ENCODE measurements around the gene KCNIP3. TPM values are rescaled to one million over a fixed set of nuclear protein-coding genes. Genes with fewer than 3 reads are reported as not detected.

The KCNIP3 gene
- total RNA-seq, 1 donor from 2014 or later, result 4.9 TPM

- no peak for DNase-seq (ENCODE audit: low spot score in 2 of 2)
- FAIRE-seq, result no peak
These were observed 22.6 kb upstream of the KCNIP3 start, which contains the start of gene PROM2 for GRCh38 chr2:95274291-95275150. Gene PROM2 (plus strand): TSS chr2:95274449. CDS start chr2:95274586, 137 bp downstream.

GRCh38 chr2:95275151-95275515 is 22.0 kb upstream of the KCNIP3 start:
- no peak for DNase-seq (ENCODE audit: low spot score in 2 of 2)
- FAIRE-seq, result no peak

- no peak for FAIRE-seq
- no peak for DNase-seq (ENCODE audit: low spot score in 2 of 2)
These were observed 21.4 kb upstream of the KCNIP3 start for GRCh38 chr2:95275601-95276243.

GRCh38 chr2:95276244-95276887 is 20.8 kb upstream of the KCNIP3 start:
- DNase-seq (ENCODE audit: low spot score in 2 of 2) (no peak), FAIRE-seq (no peak)

- FAIRE-seq, result no peak
These were observed 20.3 kb upstream of the KCNIP3 start for GRCh38 chr2:95276888-95277245.

GRCh38 chr2:95277246-95277906 is 19.8 kb upstream of the KCNIP3 start:
- FAIRE-seq (no peak), DNase-seq (ENCODE audit: low spot score in 2 of 2) (no peak)

More at GRCh38 chr2:95276888-95277245, 20.3 kb upstream of the KCNIP3 start:
- no peak for DNase-seq (ENCODE audit: low spot score in 2 of 2)

GRCh38 chr2:95278051-95278471 is 19.1 kb upstream of the KCNIP3 start:
- DNase-seq (ENCODE audit: low spot score in 2 of 2) (no peak), FAIRE-seq (no peak)

GRCh38 chr2:95278637-95279225 is 18.4 kb upstream of the KCNIP3 start:
- DNase-seq (ENCODE audit: low spot score in 2 of 2), result no peak

GRCh38 chr2:95279435-95280035 is 17.6 kb upstream of the KCNIP3 start:
- FAIRE-seq (no peak), DNase-seq (ENCODE audit: low spot score in 2 of 2) (no peak)

More at GRCh38 chr2:95278637-95279225, 18.4 kb upstream of the KCNIP3 start:
- no peak for FAIRE-seq

- no peak for DNase-seq (ENCODE audit: low spot score in 2 of 2)
- FAIRE-seq, result no peak
These were observed 16.1 kb upstream of the KCNIP3 start for GRCh38 chr2:95281071-95281470.

- DNase-seq (ENCODE audit: low spot score in 2 of 2), result no peak
- FAIRE-seq, result no peak
These were observed 15.4 kb upstream of the KCNIP3 start for GRCh38 chr2:95281786-95282185.

- no peak for FAIRE-seq
These were observed 14.7 kb upstream of the KCNIP3 start for GRCh38 chr2:95282458-95282857.

GRCh38 chr2:95283562-95283961 is 13.6 kb upstream of the KCNIP3 start:
- FAIRE-seq (no peak), DNase-seq (ENCODE audit: low spot score in 2 of 2) (no peak)

More at GRCh38 chr2:95282458-95282857, 14.7 kb upstream of the KCNIP3 start:
- no peak for DNase-seq (ENCODE audit: low spot score in 2 of 2)

- DNase-seq (ENCODE audit: low spot score in 2 of 2) (no peak), FAIRE-seq (no peak)
These were observed 12.1 kb upstream of the KCNIP3 start for GRCh38 chr2:95284886-95285541.

GRCh38 chr2:95285542-95285932 is 11.6 kb upstream of the KCNIP3 start:
- FAIRE-seq (no peak), DNase-seq (ENCODE audit: low spot score in 2 of 2) (no peak)

GRCh38 chr2:95287336-95287735 is 9.8 kb upstream of the KCNIP3 start:
- FAIRE-seq, result no peak
- DNase-seq (ENCODE audit: low spot score in 2 of 2), result no peak

- no peak for FAIRE-seq
- no peak for DNase-seq (ENCODE audit: low spot score in 2 of 2)
These were observed 9.3 kb upstream of the KCNIP3 start for GRCh38 chr2:95287806-95288205.

- DNase-seq (ENCODE audit: low spot score in 2 of 2), result no peak
- FAIRE-seq, result no peak
These were observed 7.9 kb upstream of the KCNIP3 start for GRCh38 chr2:95289253-95289652.

- no peak for DNase-seq (ENCODE audit: low spot score in 2 of 2)
- FAIRE-seq, result no peak
These were observed 5.9 kb upstream of the KCNIP3 start for GRCh38 chr2:95291222-95291621.
